GM10266 (cell line): Measurements from ENCODE around the gene LRRTM4.

ENCODE experiments used
- DNase-seq: peaks from one replicate; pipeline ENCODE4 v3.0.0; 2012; ENCODE audit errors: extremely low spot score
- TF ChIP-seq, protein P1 (sequence below): IDR thresholded peaks from 2 replicates; pipeline ENCODE4 v1.5.1; 2012; ENCODE audit warnings: mild to moderate bottlenecking, low read depth; ENCODE audit not compliant: control insufficient read depth, insufficient read depth; ENCODE audit errors: missing control alignments

LRRTM4 gene

DNA sequence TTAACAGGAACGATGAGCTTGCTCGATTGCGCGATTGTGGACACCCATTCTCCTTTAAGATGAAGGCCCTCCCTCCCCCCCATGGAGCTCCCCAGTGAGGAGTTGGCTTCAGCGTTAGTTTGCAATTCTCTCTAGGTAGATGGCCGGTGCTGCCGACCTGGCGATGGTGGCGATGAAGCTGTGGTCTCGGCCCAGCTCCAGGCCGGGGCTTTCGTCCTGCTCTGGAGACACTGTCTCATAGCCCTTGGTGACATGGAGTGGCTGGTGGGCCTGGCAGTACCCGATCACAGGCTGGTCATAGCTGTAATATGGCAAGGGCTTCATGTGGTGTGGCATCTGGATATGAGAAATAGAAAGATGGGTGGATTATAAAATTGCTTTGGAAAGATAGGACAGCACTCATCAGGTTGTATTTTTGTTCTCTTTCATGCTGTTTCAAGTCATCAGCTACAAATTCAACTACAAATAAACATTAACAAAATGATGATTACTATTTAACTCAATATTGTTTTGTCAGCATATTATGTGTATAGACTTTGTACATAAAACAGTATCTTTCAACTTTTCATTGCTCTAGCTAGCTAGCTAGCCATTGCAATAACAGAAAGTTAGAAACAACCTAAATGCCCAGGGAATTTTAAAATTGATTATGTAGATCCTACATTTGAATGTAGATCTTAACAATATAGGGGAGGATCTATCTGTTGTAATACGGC, 773.4 kb downstream of the LRRTM4 start:
- TF ChIP-seq, protein P1, sequence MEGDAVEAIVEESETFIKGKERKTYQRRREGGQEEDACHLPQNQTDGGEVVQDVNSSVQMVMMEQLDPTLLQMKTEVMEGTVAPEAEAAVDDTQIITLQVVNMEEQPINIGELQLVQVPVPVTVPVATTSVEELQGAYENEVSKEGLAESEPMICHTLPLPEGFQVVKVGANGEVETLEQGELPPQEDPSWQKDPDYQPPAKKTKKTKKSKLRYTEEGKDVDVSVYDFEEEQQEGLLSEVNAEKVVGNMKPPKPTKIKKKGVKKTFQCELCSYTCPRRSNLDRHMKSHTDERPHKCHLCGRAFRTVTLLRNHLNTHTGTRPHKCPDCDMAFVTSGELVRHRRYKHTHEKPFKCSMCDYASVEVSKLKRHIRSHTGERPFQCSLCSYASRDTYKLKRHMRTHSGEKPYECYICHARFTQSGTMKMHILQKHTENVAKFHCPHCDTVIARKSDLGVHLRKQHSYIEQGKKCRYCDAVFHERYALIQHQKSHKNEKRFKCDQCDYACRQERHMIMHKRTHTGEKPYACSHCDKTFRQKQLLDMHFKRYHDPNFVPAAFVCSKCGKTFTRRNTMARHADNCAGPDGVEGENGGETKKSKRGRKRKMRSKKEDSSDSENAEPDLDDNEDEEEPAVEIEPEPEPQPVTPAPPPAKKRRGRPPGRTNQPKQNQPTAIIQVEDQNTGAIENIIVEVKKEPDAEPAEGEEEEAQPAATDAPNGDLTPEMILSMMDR = no peak
- DNase-seq = no peak

DNA sequence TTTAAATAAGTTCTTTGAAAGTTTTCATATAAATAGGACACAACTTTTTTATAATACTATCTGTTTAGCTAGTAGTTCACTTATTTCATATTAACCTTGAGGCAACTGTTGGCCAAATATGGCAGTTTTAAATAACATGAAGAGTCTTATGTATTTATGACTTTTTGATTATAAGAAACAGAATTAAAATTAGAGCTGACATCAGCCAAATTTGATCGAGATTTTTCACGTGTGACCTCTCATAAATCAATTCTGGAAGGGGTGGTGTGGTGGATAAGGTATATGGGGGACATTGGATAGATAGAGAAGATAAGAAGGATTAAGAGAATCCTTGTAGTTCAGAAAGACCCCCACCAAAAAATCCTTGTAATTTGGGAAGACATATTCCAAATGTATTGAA, 776.6 kb downstream of the LRRTM4 start:
- TF ChIP-seq, protein P1 = no peak
- DNase-seq = no peak

DNA sequence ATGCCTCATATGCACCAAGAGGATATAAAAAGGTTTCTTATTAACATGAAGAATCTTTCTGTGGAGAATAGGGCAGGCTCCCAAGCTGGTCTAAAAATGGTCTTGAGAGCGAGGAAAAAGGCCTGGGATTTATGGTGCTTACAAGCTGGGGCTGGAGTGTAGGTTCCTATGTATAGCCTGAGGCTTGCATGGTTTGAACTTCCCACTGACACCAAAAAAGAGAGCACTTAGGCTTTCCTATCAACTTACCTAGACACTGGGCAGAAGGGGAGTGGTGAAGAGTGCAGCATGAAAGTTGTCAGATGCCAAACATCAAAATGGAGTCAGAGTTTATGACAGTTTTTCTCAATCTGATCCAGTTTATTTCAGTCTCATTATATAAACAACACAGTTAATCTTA, 784.6 kb downstream of the LRRTM4 start:
- TF ChIP-seq, protein P1 = no peak
- DNase-seq = no peak

DNA sequence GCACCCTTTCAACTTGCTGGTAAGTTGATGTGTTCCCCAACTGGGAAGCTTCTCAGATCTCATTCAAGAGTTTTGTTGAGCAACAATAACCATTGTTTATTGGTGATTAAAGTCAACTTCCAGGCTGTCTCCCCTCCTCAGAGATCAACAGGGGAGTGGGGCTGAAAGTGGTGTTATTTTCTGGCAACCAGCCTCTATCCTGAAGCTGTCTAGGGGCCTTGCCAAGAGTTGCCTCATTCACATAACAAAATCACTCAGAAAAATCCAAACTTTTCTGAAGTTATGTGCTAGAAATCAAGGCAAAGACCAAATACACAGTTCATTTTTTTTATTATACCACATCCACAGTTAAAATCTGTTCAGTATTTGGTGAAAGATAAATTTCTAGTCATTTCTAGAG, 788.4 kb downstream of the LRRTM4 start:
- DNase-seq = no peak
- TF ChIP-seq, protein P1 = no peak

DNA sequence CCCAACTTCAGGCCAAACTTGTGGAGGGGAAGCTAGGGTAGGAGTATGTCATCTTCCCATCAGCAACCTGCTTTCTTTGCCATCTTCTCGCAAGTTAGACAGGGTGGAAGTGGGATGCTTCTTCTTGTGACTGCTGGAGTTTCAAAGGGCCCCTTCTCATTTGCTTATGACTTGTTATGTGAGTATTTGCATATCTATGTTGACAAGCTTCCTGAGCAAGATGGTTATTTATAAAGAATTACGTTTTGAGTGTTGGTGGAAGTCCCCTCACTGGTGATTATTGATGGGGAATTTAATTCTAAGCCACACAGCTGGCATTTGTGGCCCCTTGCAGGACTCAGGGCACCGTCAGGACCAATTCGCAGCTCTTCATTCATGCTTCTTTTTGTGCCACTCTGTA, 791.0 kb downstream of the LRRTM4 start:
- TF ChIP-seq, protein P1 = no peak
- DNase-seq = no peak

DNA sequence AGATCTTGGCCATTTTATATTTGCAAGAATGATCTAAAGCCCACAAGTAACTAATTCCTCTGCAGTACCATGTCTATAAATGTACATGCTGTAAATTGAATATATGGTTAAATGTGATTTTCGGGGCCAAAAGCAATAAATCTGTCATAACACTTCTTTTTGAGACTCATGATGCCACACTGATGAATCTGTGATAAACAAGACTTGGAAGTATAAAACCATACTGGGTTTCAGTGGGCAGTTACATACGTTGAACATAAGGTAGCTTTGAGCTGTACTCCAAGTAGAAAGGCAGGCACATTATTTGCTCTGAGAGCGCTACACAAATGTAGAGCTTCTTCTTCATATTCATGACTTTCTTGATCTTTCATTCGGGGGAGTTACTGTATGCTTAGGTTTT, 792.2 kb downstream of the LRRTM4 start:
- no peak for DNase-seq
- TF ChIP-seq, protein P1 = no peak

DNA sequence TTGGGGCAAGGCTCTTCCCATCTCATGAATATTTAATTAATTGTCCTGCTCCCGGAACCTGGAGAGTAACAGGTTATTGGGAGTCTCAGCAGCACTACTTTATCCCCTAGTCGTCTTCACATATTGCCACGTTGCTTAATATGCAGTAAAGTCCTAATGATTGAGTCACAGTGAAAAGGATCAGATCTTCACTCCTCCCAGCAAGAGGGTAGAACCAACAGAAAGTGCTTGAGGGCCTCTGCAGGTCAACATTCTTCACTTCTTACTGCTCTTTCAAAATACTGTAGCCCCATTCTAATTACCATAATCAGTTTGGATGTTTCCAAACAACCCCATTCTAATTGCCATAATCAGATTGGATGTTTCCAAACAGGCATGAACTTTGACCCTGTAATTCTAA, 801.0 kb downstream of the LRRTM4 start:
- TF ChIP-seq, protein P1 = no peak
- DNase-seq = no peak
